EH (cell line): ENCODE data around the gene IGFL1.
"Not testable (repeated sequence)": the region's sequence is repeated elsewhere in the genome, so short reads cannot be mapped to it uniquely, and the experiment has no call there.

Experiments
- DNase-seq: peaks from one replicate; pipeline ENCODE4 v3.0.0-alpha.2; 2015; ENCODE audit warnings: low read depth

The IGFL1 gene

DNA sequence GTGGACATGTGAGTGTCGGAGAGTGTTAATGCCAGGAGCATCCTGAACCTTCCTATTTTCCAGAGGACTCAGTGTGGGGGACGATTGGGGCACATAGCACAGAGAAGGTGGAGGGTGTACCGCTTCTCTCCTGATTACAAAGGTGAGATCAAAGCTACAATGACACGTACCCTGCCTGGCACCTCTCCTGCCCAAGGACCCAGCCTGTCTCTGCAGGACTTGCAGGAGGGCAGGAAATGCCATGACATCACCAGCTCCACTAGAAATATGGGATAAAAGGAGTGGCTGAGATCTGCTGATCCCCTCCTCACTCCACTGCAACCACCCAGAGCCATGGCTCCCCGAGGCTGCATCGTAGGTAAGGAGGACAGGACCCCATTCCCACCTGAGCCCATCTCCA, at the start of gene IGFL1:
Gene IGFL1, plus strand, starts transcription at position 301 of the 400 bp plus-strand sequence. Its CDS starts 33 bp downstream, at position 334.
- no peak for DNase-seq

- peak; percentile 66 for DNase-seq
These were observed 48.7 kb upstream of the IGFL1 start for GRCh38 chr19:46180701-46181387.

DNA sequence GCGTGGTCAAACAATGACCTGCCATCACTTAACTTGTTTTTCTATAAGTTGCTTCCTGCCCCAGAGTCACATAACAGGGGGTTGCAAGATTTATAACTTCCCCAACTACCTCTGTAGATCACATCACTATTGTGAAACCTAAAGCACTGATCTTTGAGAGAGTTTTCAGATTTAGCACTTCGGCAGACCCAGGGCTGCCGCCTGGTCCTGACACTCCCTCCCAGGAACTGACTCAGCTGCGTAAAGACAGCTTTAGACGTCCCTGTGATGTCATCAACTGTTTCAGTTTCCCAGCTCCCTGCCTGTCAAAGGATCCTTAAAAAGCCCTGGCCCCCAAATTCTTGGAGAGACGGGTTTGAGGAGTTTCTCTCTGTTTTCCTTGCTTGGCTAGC, 48.2 kb upstream of the IGFL1 start:
- DNase-seq: peak; percentile 63

DNA sequence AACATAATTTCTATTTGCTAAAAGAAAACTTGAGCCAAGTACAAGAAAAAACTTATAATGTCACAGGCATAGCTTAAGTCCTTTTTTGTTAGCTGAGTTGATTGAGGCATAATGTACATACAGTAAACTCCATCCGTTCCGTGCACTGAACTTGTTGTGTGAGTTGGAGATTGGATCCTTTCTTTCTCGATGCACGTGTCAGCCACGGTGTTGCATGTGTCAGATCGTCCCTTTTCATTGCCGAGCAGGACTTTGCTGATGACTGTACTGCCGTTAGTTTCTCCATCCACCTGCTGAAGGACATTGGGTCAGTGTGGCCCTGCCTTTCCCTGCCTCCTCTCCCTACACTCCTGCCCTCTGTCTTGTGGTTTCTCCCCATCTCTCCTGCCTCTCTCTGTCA, 47.1 kb upstream of the IGFL1 start:
- DNase-seq: no peak

DNA sequence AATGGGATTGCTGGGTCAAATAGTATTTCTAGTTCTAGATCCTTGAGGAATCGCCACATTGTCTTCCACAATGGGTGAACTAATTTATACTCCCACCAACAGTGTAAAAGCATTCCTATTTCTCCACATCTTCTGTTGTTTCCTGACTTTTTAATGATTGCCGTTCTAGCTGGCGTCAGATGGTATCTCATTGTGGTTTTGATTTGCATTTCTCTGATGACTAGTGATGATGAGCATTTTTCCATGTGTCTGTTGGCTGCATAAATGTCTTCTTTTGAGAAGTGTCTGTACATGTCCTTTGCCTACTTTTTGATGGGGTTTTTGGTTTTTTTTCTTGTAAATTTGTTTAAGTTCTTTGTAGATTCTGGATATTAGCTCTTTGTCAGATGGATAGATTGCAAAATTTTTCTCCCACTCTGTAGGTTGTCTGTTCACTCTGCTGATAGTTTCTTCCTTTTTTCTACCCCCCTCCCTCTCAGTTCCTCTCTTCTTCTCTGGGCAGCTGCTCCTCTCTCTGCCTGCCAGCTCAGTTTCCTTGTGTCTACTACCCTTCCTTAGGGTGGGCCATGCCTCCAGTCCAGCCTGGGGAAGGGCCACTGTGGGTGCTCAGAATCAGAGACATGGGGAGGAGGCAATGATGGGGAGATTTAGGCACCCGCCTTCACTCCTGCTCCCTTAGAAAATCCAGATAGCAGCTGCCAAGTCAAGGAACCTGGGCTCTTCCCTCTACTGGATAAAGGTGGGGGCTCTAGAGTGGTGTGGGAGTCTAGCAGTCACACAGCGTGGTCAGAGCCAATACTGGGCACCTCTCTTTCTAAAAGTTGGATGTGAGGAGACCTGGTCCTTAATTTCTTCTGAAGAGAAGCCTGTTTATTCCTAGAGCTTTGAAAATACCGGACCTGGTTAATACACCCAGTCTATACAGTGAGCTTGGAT, 44.5 kb upstream of the IGFL1 start:
- DNase-seq: peak; percentile 86

DNA sequence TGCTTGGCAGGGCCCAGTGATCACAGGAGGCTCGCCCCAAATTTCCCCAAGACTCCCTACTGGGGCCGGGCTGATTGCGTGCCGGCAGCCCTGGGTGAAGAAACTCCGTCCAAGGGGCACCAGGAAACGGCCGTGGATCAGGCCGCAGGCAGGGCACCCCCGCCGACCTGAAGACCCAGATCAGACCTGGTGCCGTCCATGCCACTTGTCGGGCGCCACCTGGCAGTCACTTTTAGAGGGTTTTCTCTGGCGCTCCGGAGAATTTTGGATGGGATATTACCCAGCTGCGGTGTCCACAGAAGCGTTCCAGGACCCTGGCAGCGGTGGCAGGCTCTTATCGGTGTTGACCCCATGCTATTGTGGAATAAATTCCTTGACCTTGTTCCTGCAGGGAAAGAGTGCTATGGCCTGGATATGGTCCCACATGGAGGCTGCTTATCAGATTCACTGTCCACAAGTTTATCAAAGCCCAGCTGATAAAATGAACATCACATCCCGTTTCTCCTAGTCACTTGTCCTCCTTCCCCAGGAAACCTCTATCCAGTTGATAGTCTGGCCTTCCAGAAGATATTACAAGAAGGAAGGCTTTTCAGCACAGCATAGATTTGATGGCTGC, 43.3 kb upstream of the IGFL1 start:
- no peak for DNase-seq

DNA sequence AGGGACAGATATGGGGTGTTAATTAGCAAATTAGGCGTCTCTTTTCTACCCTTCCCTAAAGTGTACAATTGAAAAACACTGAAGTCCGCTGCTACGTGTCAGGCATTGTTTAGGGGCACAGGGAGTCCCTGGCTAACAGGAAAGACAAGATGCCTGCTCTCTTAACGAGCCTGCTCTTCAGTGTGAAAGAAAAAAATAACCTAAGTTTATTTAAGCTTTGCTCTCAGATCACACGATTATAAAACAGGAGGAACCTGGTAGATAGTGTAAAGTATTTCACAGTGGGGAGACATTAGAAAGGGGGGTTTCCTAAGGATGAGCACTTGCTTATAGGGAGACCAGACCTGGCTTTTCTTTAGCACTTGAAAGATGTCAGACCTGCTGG, 42.8 kb upstream of the IGFL1 start:
- no peak for DNase-seq

DNA sequence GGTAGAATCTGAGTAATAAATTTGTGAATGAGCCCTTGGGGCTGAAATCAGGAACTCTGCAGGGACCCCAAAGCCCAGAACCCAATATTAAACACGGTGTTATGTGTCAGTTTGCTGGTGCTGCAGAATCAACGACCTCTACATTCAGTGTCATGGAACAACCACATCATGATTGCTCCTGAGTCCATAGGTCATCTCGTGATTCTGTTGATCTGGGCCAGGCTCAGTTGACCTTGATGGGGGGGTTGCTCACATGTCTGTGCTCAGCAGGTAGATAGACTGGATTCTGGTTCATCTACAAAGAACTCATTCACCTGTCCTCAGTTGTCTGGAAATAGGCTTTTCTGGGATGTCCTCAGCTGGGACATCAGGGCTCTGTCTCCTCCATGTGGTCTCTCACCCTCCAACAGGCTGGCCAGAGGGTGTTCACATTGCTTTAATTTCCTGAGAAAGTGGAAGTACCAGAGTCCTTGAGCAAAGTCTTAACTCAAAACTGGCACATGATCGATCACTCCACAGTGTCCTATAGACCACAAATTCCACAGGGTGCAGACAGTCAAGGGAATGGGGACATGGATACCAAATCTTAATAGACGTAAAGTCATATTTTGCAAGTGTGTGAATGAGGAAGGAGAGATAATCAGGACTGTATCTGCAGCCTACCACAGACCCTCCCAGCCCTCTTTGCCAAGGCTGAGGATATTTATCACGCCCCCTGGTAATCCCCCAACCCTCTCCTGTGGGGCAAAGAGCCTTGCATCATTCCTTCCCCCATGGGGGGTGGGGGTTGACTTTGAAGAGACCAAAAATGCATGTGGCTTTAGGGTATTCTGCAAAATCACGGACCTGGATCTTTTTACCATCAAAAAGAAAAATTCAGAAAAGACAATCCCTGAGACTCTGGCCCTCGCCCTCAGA, 39.3 kb upstream of the IGFL1 start:
- no peak for DNase-seq

- DNase-seq: no peak
These were observed 38.2 kb upstream of the IGFL1 start for GRCh38 chr19:46191356-46191755.

- no peak for DNase-seq
These were observed 37.6 kb upstream of the IGFL1 start for GRCh38 chr19:46191972-46192371.

DNA sequence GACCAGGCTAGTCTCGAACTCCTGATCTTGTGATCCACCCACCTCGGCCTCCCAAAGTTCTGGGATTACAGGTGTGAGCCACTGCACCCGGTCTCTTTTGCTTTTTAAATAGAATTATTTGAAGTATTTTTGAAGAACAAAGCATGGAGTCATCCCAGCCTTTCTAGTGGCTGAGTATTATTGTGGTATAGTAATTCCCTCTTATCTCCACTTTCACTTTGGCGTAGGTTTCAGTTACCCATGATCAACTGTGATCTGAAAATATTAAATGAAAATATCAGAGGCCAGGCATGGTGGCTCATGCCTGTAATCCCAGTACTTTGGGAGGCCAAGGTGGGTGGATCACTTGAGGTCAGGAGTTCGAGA, 36.9 kb upstream of the IGFL1 start:
- DNase-seq: not testable (repeated sequence)

GRCh38 chr19:46192992-46193650, 36.4 kb upstream of the IGFL1 start:
- peak; percentile 92 for DNase-seq

- no peak for DNase-seq
These were observed 35.9 kb upstream of the IGFL1 start for GRCh38 chr19:46193678-46194077.

- DNase-seq: no peak
These were observed 34.4 kb upstream of the IGFL1 start for GRCh38 chr19:46195104-46195503.

DNA sequence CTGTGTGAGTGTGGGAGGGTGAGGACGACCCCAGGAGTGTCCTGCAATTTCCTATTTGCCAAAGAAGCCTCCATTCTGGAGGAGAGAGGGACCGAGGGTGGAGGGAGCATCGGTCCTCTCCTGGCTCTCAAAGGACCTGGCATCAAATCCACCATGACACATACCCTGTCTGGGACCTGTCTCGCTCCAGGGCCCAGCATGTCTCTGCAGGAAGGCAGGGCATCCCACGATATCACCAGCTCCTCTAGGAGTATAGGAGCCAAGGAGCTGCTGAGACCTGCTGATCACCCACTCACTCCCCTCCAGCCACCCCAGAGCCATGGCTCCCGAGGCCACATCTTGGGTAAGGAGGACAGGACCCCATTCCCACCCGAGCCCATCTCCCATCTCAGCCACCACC, 33.6 kb upstream of the IGFL1 start:
- not testable (repeated sequence) for DNase-seq

- no peak for DNase-seq
These were observed 33.0 kb upstream of the IGFL1 start for GRCh38 chr19:46196410-46197124.

GRCh38 chr19:46197314-46198070, 32.0 kb upstream of the IGFL1 start:
- no peak for DNase-seq

GRCh38 chr19:46198756-46199155, 30.8 kb upstream of the IGFL1 start:
- no peak for DNase-seq

- peak; percentile 67 for DNase-seq
These were observed 27.9 kb upstream of the IGFL1 start for GRCh38 chr19:46201454-46202310.
